IMR-90 (cell line): ENCODE results near the gene TMEM97. TPM values are rescaled to one million over a fixed set of nuclear protein-coding genes. Genes with fewer than 3 reads are reported as not detected.

Experiments
- ATAC-seq: fragments of 200-7000 bp; cut with Tn5 transposase; 2 replicates; pipeline ENCODE4 v1.9.1; 2020; ENCODE audit warnings: low read depth, mild to moderate bottlenecking, moderate library complexity
- BruUV-seq: library from RNA; stranded (reverse); fragments of 400-500 nt; replicated peaks from 2 replicates; lab custom pipeline; 2021; lab: Mats Ljungman, UMichigan
- CTCF ChIA-PET: fragments of 300-600 bp; formaldehyde crosslinking; extraction: SDS; loops from one replicate; lab custom pipeline; 2021; ENCODE audit warnings: antibody characterized with exemption; lab: Yijun Ruan, JAX
- POLR2A ChIA-PET: fragments of 300-600 bp; sonication (Branson Sonifier 250); formaldehyde crosslinking; loops from one replicate; lab custom pipeline; 2022; ENCODE audit warnings: antibody characterized with exemption; ENCODE audit not compliant: unreplicated experiment; lab: Charles Lee
- DNase-seq: peaks from one replicate; pipeline ENCODE4 v3.0.0; 2013
- H2AFZ ChIP-seq: replicated peaks from 2 replicates; pipeline ENCODE3; 2013; ENCODE audit warnings: low read length, mild to moderate bottlenecking; ENCODE audit not compliant: poor library complexity
- H2AK5ac ChIP-seq: 2 replicates; pipeline ENCODE4 v1.6.1; 2013; ENCODE audit warnings: low read depth, low read length, inconsistent platforms
- H2AK9ac ChIP-seq: replicated peaks from 2 replicates; pipeline ENCODE3; 2013; ENCODE audit warnings: mild to moderate bottlenecking, low read depth, low read length, moderate library complexity; ENCODE audit not compliant: poor library complexity
- H2BK120ac ChIP-seq: 2 replicates; pipeline ENCODE4 v1.6.1; 2013; ENCODE audit warnings: low read depth, low read length, inconsistent platforms
- H2BK15ac ChIP-seq: 3 replicates; pipeline ENCODE4 v1.6.1; 2013; ENCODE audit warnings: low read depth, low read length, inconsistent platforms
- H2BK20ac ChIP-seq: 2 replicates; pipeline ENCODE4 v1.6.1; 2013; ENCODE audit warnings: low read depth, mild to moderate bottlenecking, inconsistent platforms, low read length, moderate library complexity
- H2BK5ac ChIP-seq: 2 replicates; pipeline ENCODE4 v1.6.1; 2013; ENCODE audit warnings: mild to moderate bottlenecking, low read depth, low read length, inconsistent platforms; ENCODE audit not compliant: poor library complexity, severe bottlenecking
- H3K14ac ChIP-seq: replicated peaks from 2 replicates; pipeline ENCODE4 v1.6.1; 2013; ENCODE audit warnings: low read depth, low read length, inconsistent platforms
- H3K18ac ChIP-seq: 2 replicates; pipeline ENCODE4 v1.6.1; 2013; ENCODE audit warnings: low read depth, low read length, control low read depth
- H3K23ac ChIP-seq: 2 replicates; pipeline ENCODE4 v1.6.1; 2013; ENCODE audit warnings: low read depth, low read length, inconsistent platforms
- H3K27ac ChIP-seq: 2 replicates; pipeline ENCODE4 v1.5.1; 2013; ENCODE audit warnings: mild to moderate bottlenecking, control low read depth, low read length; ENCODE audit not compliant: insufficient read depth
- H3K27me3 ChIP-seq: 2 replicates; pipeline ENCODE4 v1.6.1; 2013; ENCODE audit warnings: low read length; ENCODE audit not compliant: control insufficient read depth, insufficient read depth
- H3K36me3 ChIP-seq: 2 replicates; pipeline ENCODE4 v1.6.1; 2013; ENCODE audit warnings: low read length, mixed read lengths; ENCODE audit not compliant: control insufficient read depth, insufficient read depth
- H3K4ac ChIP-seq: 2 replicates; pipeline ENCODE4 v1.6.1; 2013; ENCODE audit warnings: low read depth, low read length, inconsistent platforms
- H3K4me1 ChIP-seq: 2 replicates; pipeline ENCODE4 v1.6.1; 2013; ENCODE audit warnings: low read length, mixed read lengths; ENCODE audit not compliant: control insufficient read depth, insufficient read depth
- H3K4me2 ChIP-seq: 2 replicates; pipeline ENCODE4 v1.6.1; 2013; ENCODE audit warnings: low read depth, mild to moderate bottlenecking, control low read depth, low read length, moderate library complexity
- H3K4me3 ChIP-seq: 2 replicates; pipeline ENCODE4 v1.5.1; 2013; ENCODE audit warnings: low read depth, mild to moderate bottlenecking, control low read depth, low read length, moderate library complexity; ENCODE audit not compliant: insufficient read depth
- H3K56ac ChIP-seq: 2 replicates; pipeline ENCODE4 v1.6.1; 2013; ENCODE audit warnings: low read length, inconsistent platforms; ENCODE audit not compliant: insufficient read depth; ENCODE audit errors: extremely low read depth
- H3K79me1 ChIP-seq, 2 experiments: 2 replicates each; pipeline ENCODE4 v1.6.1; 2013; ENCODE audit warnings: low read length in 2 of 2, inconsistent platforms in 1 of 2, low read depth in 1 of 2
- H3K9ac ChIP-seq: 2 replicates; pipeline ENCODE4 v1.6.1; 2013; ENCODE audit warnings: low read depth, low read length, control low read depth
- H3K9me1 ChIP-seq: 2 replicates; pipeline ENCODE4 v1.6.1; 2013; ENCODE audit warnings: low read length, inconsistent platforms; ENCODE audit not compliant: insufficient read depth
- H3K9me3 ChIP-seq: 2 replicates; pipeline ENCODE4 v1.6.1; 2013; ENCODE audit warnings: low read length; ENCODE audit not compliant: control insufficient read depth, insufficient read depth
- H4K20me1 ChIP-seq: 2 replicates; pipeline ENCODE4 v1.6.1; 2013; ENCODE audit warnings: low read length, inconsistent platforms; ENCODE audit not compliant: insufficient read depth
- H4K5ac ChIP-seq: 2 replicates; pipeline ENCODE4 v1.6.1; 2013; ENCODE audit warnings: mild to moderate bottlenecking, low read depth, low read length, control low read depth
- H4K8ac ChIP-seq, 2 experiments: 2 replicates each; pipeline ENCODE4 v1.6.1; 2013; ENCODE audit warnings: low read depth in 2 of 2, low read length in 2 of 2, control low read depth in 1 of 2, inconsistent platforms in 1 of 2
- H4K91ac ChIP-seq: 2 replicates; pipeline ENCODE4 v1.6.1; 2013; ENCODE audit warnings: low read depth, low read length, inconsistent platforms; ENCODE audit not compliant: insufficient read depth
- CEBPB ChIP-seq: IDR thresholded peaks from 2 replicates; pipeline ENCODE4 v1.6.1; 2012; ENCODE audit warnings: low read depth, low read length, improper control_type of control experiment
- FOS ChIP-seq: fragments of 150-350 bp; IDR thresholded peaks from 2 replicates; pipeline ENCODE4 v1.6.1; 2016; ENCODE audit warnings: low read depth, low read length
- MXI1 ChIP-seq: IDR thresholded peaks from 2 replicates; pipeline ENCODE4 v1.6.1; 2012; ENCODE audit warnings: low read depth, mild to moderate bottlenecking, low read length, moderate library complexity, borderline replicate concordance
- RAD21 ChIP-seq: IDR thresholded peaks from 2 replicates; pipeline ENCODE4 v1.6.1; 2012; ENCODE audit warnings: low read length, improper control_type of control experiment
- WGBS, 2 experiments: methylation state at CpG; one replicate each; pipeline versions ENCODE4 v1.1.5 to v1.1.7; 2013; ENCODE audit warnings: missing lambda C conversion rate in 2 of 2; ENCODE audit not compliant: insufficient read length in 1 of 2; ENCODE audit errors: extremely low coverage in 2 of 2; 5-methylcytosine and 5-hydroxymethylcytosine counted together
- dilution Hi-C: fragments of 300-500 bp; cut with HindIII; formaldehyde crosslinking; loops from one replicate; pipeline ENCODE4 v1.14.3; 2018; ENCODE audit warnings: low sequenced_read_pairs; ENCODE audit not compliant: unreplicated experiment
- in situ Hi-C: fragments of 300-500 bp; cut with MboI; formaldehyde crosslinking; loops from 3 replicates; pipeline ENCODE4 v1.14.3; 2019; ENCODE audit warnings: low sequenced_read_pairs, inconsistent platforms, mixed read lengths
- intact Hi-C: fragments of 100-400 bp; cut with micrococcal nuclease; formaldehyde crosslinking; loops from 2 replicates; pipeline ENCODE4 v1.10.0; 2022
- polyA plus RNA-seq, 3 experiments: library from polyadenylated mRNA; depleted of rRNA; stranded (reverse); fragments of >200 nt; gene quantifications; 2 replicates each; pipeline ENCODE4 v1.2.3, GENCODE V29; 2012; ENCODE audit warnings: low replicate concordance in 1 of 3
- total RNA-seq: library from RNA; depleted of rRNA; stranded (reverse); fragments of >200 nt; gene quantifications from 2 replicates; pipeline ENCODE4 v1.2.3, GENCODE V29; 2012

The TMEM97 gene
- total and polyA plus RNA-seq, 2 of the 4 experiments (the other 2 are of a cell fraction): 12.3 to 21.3 TPM

- dilution Hi-C loops (no loop called here), intact Hi-C loops (no loop called here), in situ Hi-C loops (no loop called here)
- H3K27ac ChIP-seq: no peak overlapping the region
- H2AFZ ChIP-seq: no peak overlapping the region
- no peak overlapping the region for H3K4me3 ChIP-seq
- H3K4me1 ChIP-seq: no peaks in the 10 kb centered on the region
- no peak overlapping the region for H2BK15ac ChIP-seq
- H4K5ac ChIP-seq: no peak overlapping the region
- no peak overlapping the region for H2BK120ac ChIP-seq
- no peaks in the 10 kb centered on the region for H3K36me3 ChIP-seq
- no peak overlapping the region for H3K18ac ChIP-seq
- H3K27me3 ChIP-seq: peaks cover 29% of the 10 kb centered on the region
- ChIA-PET POLR2A (no interaction called here), CTCF (interaction anchor here (1.0 kb wide), 1 partner anchor 19 kb away, joined by 3 read pairs; no protein-coding TSS in a partner anchor)
- no peak for TF ChIP-seq RAD21
- TF ChIP-seq MXI1: no peak
- TF ChIP-seq FOS: no peak
- no peak for TF ChIP-seq CEBPB
- H3K4ac ChIP-seq: no peak overlapping the region
- no peaks in the 10 kb centered on the region; the same call in 1 of the 2 replicates for H3K9me3 ChIP-seq
- no peak overlapping the region for H2BK20ac ChIP-seq
- no peak for ATAC-seq
- H3K79me1 ChIP-seq: no peaks in the 10 kb centered on the region
- no peak overlapping the region for H3K56ac ChIP-seq
- DNase-seq: no peak
- no peaks in the 10 kb centered on the region for H4K20me1 ChIP-seq
- H4K91ac ChIP-seq: no peak overlapping the region
- H3K9ac ChIP-seq: no peak overlapping the region
- WGBS, 2 experiments: no CpG with 5 or more reads among the region's 1 CpG
- H2AK5ac ChIP-seq: no peak overlapping the region
- no peak overlapping the region for H3K4me2 ChIP-seq
- H3K23ac ChIP-seq: no peak overlapping the region
- H3K9me1 ChIP-seq: no peaks in the 10 kb centered on the region
- BruUV-seq: no TSS peak
- H4K8ac ChIP-seq: no peak overlapping the region
- H3K14ac ChIP-seq: no peak overlapping the region
- no peak overlapping the region for H2BK5ac ChIP-seq
- no peak overlapping the region for H2AK9ac ChIP-seq
Measured at GRCh38 chr17:28270926-28271325, 48.1 kb upstream of the TMEM97 start.
